Pancreas (tissue), 10 donors: Measurements from ENCODE around the gene PLSCR3. TPM values are rescaled to one million over a fixed set of nuclear protein-coding genes. Genes with fewer than 3 reads are reported as not detected.
A peak's percentile ranks its signal among the peaks of the same experiment; 100 is the strongest.

Source experiments
- ATAC-seq, 4 donors: fragments of 200-7000 bp; cut with Tn5 transposase; one replicate each; pipeline versions ENCODE4 v1.8.0 to v1.9.1; 2020; ENCODE audit warnings: mild to moderate bottlenecking in 4 of 4, moderate library complexity in 4 of 4
- DNase-seq, 6 donors: peaks; one replicate each; pipeline ENCODE4 v3.0.0-alpha.2; 2020
- FAIRE-seq: peaks from 2 replicates; lab custom pipeline; 2012; peaks lifted over from hg19 to GRCh38; lab: Jason Lieb, UNC
- H3K27ac ChIP-seq, 4 donors: fragments of 200-600 bp; sonication (generic); 1 replicate in 3 of 4; 2 replicates in 1 of 4; pipeline versions ENCODE4 v1.5.0 to v1.8.0; 2020
- H3K27me3 ChIP-seq, 4 donors: fragments of 200-600 bp; one replicate each; pipeline ENCODE4 v1.8.0; 2021
- H3K36me3 ChIP-seq, 3 donors: fragments of 200-600 bp; sonication (generic) in 1 of 3; one replicate each; pipeline versions ENCODE4 v1.5.0 to v1.8.0; 2020 to 2021
- H3K4me1 ChIP-seq, 3 donors: fragments of 200-600 bp; one replicate each; pipeline ENCODE4 v1.8.0; 2021
- H3K4me3 ChIP-seq, 4 donors: fragments of 200-600 bp; sonication (generic) in 2 of 4; one replicate each; pipeline versions ENCODE4 v1.5.0 to v1.8.0; 2020 to 2021
- H3K9me3 ChIP-seq, 4 donors: fragments of 200-600 bp; one replicate each; pipeline ENCODE4 v1.8.0; 2021
- CTCF ChIP-seq, 4 donors: fragments of 200-600 bp; sonication (generic) in 3 of 4; IDR thresholded peaks; one replicate each; pipeline versions ENCODE4 v1.5.0 to v1.8.0; 2021; ENCODE audit warnings: antibody characterized with exemption in 4 of 4
- WGBS, 2 donors: extraction: QIAGEN DNeasy Blood & Tissue Kit; methylation state at CpG; one replicate each; pipeline ENCODE4 v1.1.7; 2013; 5-methylcytosine and 5-hydroxymethylcytosine counted together
- intact Hi-C, 3 donors: fragments of 100-400 bp; cut with DNase I; formaldehyde crosslinking; loops; one replicate each; pipeline versions ENCODE4 v1.11.1 to v1.14.2; 2022
- polyA plus RNA-seq, 2 donors: library from polyadenylated mRNA; stranded (reverse); fragments of 200-250 nt; gene quantifications; one replicate each; pipeline ENCODE4 v1.2.3, GENCODE V29; 2013
- total RNA-seq, 6 donors: library from RNA; stranded (reverse); fragmentation: NEBNext Ultra II Directional in 4 of 6; extraction: Animal tissue kit (Norgen Biotek cat#: 25700) in 4 of 6; gene quantifications; one replicate each; pipeline versions ENCODE4 v1.2.1 to v1.2.4, GENCODE V29; 2021 to 2023
- donor health status: healthy with polysubstance abuse.
- donor health status: DM: no; HTN: no; CAD: no; lungs with moderate emphysema.
- donor health status: DM: no; HTN: no; CAD: no.
- donor health status: control.
- donor health status: control.
- donor health status: Bipolar disorder and iron deficiency.
- donor health status: DM: yes; HTN: yes; CAD: no.
- donor health status: DM: no; HTN: no; CAD: no.
- donor health status: DM: no; HTN: no; CAD: no.
- donor health status: DM: yes; HTN: yes; CAD: no.

The PLSCR3 gene
- total and polyA plus RNA-seq, 8 donors = 6.5 to 20.1 (median 9.9) TPM

DNA sequence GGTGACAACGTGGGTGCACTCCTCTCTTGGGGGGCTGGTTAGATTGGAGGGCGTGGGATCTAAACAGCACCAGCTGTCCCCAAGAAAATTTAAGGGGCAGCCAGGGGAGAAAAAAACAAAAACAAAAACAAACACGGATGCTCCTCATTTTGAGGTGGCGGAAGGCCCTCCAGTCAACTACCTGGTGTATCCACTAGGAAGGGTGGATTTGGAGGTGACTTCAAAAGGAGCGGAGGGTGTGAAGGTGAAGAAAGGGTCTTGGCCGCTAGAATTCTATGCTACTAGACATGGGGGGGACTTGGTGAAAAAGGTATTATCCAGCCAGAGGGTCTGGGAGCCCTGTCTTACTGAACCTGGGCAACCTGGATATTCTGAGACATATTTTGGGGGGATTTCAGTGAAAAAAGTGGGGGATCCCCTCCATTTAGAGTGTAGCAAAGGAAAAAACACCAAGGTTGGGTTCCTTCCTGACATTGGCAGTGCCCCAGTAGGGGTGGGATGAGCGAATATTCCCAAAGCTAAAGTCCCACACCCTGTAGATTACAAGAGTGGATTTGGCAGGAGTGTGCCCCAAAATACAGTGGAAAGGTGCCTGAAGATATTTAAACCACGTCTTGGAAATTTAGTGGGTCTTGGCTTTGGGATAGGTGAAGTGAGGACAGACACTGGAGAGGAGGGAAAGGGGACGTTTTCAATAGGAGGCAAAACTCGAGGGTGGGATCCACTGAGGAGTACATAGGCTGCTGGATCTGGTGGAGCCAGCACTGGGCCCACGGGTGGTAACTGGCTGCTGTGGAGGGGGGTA, 44.5 kb upstream of the PLSCR3 start:
- no peaks in the 10 kb centered on the region for H3K27me3 ChIP-seq
- ATAC-seq (no peak), FAIRE-seq (no peak), DNase-seq (no peak)
- no peaks in the 10 kb centered on the region for H3K9me3 ChIP-seq
- intact Hi-C loops = loop anchor here in 2 of 3 donors (10.0 kb wide), 1 partner anchor 84 kb away; the partner anchor contains the start of genes KCTD11 (in 2 of the 2) and TMEM95 (in 2 of the 2)
- H3K4me3 ChIP-seq = no peak overlapping the region
- no peak for TF ChIP-seq CTCF (IDR thresholded peaks at IDR 0.05)
- peaks cover 5 to 18% (median 11%) of the 10 kb centered on the region in 3 donors for H3K4me1 ChIP-seq
- H3K36me3 ChIP-seq = no peaks in the 10 kb centered on the region
- 64 to 76% methylated on average over 11 of the region's 11 CpGs for WGBS, 2 donors
- no peak overlapping the region for H3K27ac ChIP-seq

GRCh38 chr17:7437950-7438614, 43.8 kb upstream of the PLSCR3 start:
- Histone ChIP-seq H3K27ac (peak overlapping the region in 1 of 4 donors; percentile 5), H3K4me1 (peaks cover 5 to 18% (median 11%) of the 10 kb centered on the region in 3 donors), H3K27me3 (no peaks in the 10 kb centered on the region), H3K4me3 (peak overlapping the region in 1 of 4 donors; percentile 22), H3K36me3 (no peaks in the 10 kb centered on the region), H3K9me3 (no peaks in the 10 kb centered on the region)
- ATAC-seq = no peak
- no peak for FAIRE-seq
- no peak for TF ChIP-seq CTCF (IDR thresholded peaks at IDR 0.05)
- peak in 5 of 6 donors; percentile 31 to 73 (median 67) for DNase-seq
- WGBS, 2 donors = 70 to 74% methylated on average over 48 of the region's 48 CpGs
- intact Hi-C loops = loop anchor here in 2 of 3 donors (10.0 kb wide), 1 partner anchor 83 kb away; the partner anchor contains the start of genes KCTD11 (in 2 of the 2) and TMEM95 (in 2 of the 2)

DNA sequence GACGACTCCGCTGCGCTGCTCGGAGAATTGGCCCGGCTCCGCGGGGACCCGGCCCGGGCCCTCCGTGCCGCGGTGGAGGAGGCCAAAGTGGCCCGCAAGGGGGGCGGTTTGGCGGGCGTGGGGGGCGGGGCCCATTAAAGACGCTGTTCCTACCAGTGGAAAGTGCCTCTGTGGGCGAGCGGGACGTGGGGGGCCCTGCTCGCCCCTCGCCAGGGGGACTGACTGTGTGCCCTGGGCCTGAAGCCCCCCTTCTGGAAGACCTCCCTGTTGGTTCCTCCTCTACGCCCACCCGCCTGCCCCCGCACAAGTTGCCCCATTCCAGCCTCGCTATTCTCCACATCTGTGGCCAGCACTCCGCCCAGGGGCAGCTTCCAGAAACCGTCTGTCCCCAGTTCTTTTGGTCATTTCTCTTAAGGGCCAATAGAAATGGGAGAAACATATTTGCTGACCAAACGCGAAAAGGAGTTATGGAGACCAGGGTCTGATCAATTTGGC, 43.1 kb upstream of the PLSCR3 start:
- intact Hi-C loops = loop anchor here in 2 of 3 donors (10.0 kb wide), 1 partner anchor 83 kb away; the partner anchor contains the start of genes KCTD11 (in 2 of the 2) and TMEM95 (in 2 of the 2)
- Histone ChIP-seq H3K36me3 (no peaks in the 10 kb centered on the region), H3K27me3 (no peaks in the 10 kb centered on the region), H3K27ac (peak overlapping the region; percentile 32 to 94 (median 90)), H3K9me3 (no peaks in the 10 kb centered on the region), H3K4me1 (peaks cover 5 to 18% (median 11%) of the 10 kb centered on the region in 3 donors), H3K4me3 (peak overlapping the region in 3 of 4 donors; percentile 38 to 70 (median 54))
- ATAC-seq (no peak), DNase-seq (peak in 2 of 6 donors; percentile 38 to 84), FAIRE-seq (no peak)
- WGBS, 2 donors = 24 to 31% methylated on average over 25 to 31 of the region's 31 CpGs
- no peak for TF ChIP-seq CTCF (IDR thresholded peaks at IDR 0.05)

GRCh38 chr17:7436556-7437368, 42.4 kb upstream of the PLSCR3 start:
- no peaks in the 10 kb centered on the region for H3K36me3 ChIP-seq
- ATAC-seq = peak; percentile 75 to 83 (median 80)
- intact Hi-C loops = loop anchor here in 2 of 3 donors (10.0 kb wide), 1 partner anchor 82 kb away; the partner anchor contains the start of genes KCTD11 (in 2 of the 2) and TMEM95 (in 2 of the 2)
- WGBS, 2 donors = 2 to 3% methylated on average over 80 to 92 of the region's 92 CpGs
- peak overlapping the region; percentile 86 to 97 (median 94) for H3K27ac ChIP-seq
- H3K4me3 ChIP-seq = peak overlapping the region; percentile 16 to 70 (median 46)
- TF ChIP-seq CTCF (IDR thresholded peaks at IDR 0.05) = peak; percentile 68 to 91 (median 86)
- no peak for FAIRE-seq
- peaks cover 5 to 18% (median 11%) of the 10 kb centered on the region in 3 donors for H3K4me1 ChIP-seq
- no peaks in the 10 kb centered on the region for H3K27me3 ChIP-seq
- DNase-seq = peak; percentile 79 to 96 (median 92)
- no peaks in the 10 kb centered on the region for H3K9me3 ChIP-seq
